HG03354 (cell line): ENCODE measurements around the gene ALDH18A1.
"Not testable (repeated sequence)": the region's sequence is repeated elsewhere in the genome, so short reads cannot be mapped to it uniquely, and the experiment has no call there.

ENCODE experiments used
- ATAC-seq: cut with Tn5 transposase; IDR thresholded peaks from one replicate; pipeline ENCODE4 v1.9.1; 2021; ENCODE audit warnings: mild to moderate bottlenecking; ENCODE audit not compliant: unreplicated experiment, poor library complexity, severe bottlenecking

ALDH18A1 gene

DNA sequence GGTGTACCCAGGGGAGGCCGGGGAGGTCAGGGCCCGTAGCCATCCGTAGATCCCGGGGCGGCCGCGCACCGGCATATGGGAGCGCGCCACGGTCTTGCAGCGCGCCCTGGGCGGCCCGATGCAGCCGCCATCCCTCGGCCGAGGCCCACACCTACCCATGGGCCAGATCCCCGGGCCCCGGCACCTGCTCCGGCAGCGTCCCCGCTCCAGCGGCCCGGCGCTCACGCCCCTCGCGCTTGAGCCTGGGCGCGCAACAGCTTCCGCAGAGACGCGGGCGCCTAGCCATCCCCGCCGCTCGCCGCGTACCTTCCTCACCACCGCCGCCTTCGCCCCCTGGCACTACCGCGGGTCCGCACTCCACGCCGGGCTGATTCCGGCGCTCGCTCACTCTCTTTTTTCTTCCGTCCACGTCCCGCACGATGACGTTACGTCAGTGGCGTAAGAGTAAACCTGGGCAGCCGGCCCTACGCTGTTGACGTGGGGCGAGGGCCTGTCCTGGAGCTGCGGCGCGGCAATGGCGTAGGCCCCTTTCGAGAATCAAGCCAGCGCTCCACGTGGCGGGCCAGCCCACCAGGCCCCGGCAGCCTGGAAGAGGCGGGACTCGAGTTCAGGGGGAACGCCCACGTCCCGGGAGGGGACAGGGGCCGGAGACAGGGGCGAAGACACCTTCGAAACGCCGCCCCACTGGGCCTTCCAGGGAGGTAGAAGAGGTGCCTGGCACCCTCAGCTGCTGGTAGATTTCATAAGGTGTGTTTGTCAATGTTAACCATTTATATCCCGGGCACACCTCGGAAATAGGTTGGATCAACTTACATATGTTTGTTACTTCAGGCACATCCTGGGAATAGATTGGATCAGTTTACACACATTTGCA, at the start of gene ALDH18A1:
TSS of gene ALDH18A1 (minus strand) at position 421 of the 874 bp plus-strand sequence. CDS start 3,334 bp downstream, outside the sequence.
- ATAC-seq = peak; percentile 92

DNA sequence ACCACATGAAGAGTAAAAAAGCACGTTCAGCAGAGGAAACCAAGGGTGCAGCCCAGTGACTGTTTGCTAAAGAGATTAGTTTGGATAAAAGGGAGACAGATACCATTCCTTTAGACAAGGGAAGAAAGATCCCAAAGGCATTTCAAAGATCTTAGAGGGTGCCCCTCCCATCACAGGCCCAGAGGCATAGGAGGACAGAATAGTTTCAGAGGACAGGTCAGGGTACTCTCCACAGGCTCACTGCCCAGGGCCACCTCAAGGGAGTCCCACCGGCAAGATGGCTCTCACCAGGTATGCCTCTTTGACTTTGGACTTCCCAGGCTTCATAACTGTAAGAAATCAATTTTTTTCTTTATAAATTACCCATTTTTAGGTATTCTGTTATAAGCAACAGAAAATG, 41.9 kb upstream of the ALDH18A1 start:
- ATAC-seq = no peak

DNA sequence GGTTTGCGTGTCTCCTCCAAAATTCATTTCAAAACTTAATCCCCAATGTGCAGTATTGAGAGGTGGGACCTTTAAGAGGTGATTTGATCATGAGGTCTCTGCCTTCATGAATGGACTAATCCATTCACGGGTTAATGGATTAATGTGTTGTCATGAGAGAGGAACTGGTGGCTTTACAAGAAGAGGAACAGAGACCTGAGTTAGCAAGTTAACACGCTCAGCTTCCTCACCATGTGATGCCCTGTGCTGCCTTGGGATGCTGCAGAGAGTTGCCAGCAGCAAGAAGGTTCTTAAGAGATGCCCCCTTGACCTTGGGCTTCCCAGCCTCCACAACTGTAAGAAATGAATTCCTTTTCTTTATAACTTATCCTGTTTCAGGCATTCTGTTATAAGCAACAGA, 40.9 kb upstream of the ALDH18A1 start:
- no peak for ATAC-seq

DNA sequence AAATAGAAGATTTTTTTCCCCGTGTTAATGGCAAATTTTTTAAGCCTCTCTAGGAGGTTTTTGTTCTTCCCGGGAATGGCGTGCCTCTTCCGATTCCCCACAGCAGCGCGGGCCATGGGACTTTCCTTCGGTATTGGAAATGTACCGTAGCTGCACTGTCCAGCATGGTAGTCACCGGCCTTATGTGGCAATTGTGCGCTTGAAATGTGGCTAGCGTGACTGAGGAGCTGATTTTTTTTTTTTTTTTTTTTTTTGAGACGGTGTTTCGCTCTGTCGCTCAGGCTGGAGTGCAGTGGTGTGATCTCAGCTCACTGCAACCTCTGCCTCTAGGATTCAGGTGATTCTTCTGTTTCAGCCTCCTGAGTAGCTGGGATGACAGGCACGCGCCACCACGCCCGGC, 38.2 kb upstream of the ALDH18A1 start:
- no peak for ATAC-seq

DNA sequence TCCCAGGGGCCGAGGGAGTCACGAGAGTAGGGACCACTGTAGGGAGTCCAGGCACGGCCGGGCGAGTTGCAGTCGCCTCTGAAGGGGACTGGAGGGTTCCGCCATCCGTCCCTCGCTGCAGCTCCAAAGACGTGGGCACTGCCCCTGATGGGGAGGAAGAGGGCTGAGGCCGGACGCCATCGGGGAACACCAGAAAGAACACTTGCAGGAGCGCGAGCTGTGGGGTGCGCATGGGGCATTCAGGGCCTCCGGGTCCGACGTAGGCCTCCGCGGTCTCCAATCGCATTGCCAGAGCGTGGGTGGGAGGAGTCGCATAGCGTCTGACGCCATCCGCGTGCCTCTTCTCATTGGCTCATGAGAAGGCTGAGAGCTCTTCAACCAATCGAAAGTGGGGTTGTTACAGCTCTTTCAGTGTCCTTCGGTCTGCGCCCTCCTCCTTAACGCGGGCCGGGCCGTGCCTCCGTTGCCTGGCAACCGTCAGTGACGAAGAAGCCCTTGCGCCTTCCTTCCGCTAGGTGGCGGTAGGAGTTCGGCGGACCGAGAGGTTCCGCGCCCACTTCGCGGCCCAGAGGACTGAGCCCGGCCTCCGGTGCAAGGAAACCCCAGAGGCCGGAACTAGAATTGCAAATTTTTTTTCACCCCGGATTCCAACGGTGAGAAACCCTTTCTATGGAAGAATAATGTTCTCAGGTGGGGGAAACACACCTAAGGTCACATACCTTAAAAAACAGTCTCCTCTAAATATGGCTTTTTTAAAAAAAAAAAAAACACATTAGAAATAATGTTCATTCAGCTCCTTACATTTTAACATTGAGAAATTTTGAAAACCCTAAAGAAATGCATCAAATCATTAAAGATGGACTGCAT, 37.4 kb upstream of the ALDH18A1 start, which contains the start of gene TCTN3:
TSS of gene TCTN3 (minus strand) at position 260 of the 867 bp plus-strand sequence. CDS start at position 232, 28 bp downstream.
- peak; percentile 99 for ATAC-seq

DNA sequence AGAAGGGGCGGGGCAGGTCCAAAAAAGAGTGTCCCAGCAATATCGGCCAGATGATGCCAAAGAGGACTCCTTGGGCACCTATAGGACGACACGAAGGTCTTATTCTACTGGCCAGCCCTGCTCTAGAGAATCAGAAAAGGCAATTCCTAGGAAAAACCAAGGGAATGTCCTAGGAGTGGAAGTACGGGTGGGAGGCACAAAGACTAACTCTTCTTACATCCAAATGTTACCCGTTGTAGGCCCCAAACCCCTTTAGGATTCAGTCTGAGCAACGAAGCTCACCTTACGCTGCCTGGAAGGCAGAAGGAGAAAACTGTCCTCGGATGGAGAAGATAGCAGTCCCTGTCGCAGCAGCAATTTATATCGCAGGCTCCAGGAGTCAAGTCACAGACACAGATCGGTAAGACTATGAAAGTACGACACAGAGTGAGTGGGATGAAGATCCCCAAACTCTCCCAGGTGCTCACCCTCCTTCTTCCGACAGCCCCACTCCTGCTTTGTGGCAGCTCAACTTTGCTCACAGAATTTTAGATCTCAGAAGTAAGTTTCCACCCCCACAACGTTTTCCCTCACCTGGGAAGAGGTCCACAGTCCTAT, 36.7 kb upstream of the ALDH18A1 start:
- ATAC-seq = no peak

DNA sequence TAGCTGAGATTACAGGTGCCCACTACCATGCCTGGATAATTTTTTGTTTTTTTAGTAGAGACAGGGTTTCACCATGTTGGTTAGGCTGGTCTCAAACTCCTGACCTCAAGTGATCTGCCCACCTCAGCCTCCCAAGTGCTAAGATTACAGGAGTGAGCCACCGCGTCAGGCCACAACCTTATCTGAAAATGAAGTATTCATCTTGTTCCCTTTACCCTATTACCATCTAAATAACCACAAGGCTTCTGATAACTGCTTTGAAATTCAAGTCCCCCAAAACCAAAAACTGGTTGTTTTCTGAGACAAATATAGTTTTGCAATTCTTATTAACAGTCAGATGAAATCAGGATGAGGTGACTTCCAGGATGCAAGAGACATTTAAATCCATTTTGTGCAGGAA, 34.8 kb upstream of the ALDH18A1 start:
- ATAC-seq = no peak

DNA sequence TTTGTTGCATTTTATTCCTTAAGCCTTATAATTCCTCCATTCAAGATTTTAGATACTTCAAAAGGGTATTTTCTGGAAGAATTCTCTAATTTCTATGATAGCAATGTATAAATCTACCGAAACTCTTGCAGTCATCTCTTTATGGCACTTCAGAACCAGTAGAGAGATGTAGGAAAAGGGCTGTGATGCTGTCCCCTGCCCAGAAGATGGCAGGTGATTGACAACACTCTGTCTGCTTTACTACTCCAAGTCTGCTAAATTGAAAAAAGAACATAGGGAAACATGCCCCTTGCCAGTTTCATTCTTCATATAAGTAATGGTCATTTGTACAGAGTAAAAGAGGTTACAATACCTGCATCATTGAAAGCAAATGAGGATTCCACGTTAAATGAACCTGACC, 32.1 kb upstream of the ALDH18A1 start:
- no peak for ATAC-seq

DNA sequence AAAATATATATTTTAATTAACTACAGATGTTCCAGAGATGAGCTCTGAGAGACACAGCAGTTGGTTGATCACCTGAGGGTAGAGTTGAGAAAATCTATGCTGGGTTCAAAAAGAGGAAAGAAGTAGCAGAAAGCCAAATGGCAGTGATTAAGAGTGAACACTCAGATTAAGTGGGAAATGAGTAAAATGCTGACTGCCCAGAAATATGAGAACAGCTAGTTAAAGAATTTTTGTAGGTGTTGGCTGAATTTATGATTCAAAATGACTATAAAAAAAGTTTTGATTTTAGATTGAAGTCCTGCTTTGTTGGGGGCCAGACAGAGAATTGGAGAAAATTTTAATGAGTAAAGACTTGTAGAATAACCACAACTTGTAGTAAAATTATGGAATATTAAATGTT, 27.5 kb upstream of the ALDH18A1 start:
- ATAC-seq = no peak

DNA sequence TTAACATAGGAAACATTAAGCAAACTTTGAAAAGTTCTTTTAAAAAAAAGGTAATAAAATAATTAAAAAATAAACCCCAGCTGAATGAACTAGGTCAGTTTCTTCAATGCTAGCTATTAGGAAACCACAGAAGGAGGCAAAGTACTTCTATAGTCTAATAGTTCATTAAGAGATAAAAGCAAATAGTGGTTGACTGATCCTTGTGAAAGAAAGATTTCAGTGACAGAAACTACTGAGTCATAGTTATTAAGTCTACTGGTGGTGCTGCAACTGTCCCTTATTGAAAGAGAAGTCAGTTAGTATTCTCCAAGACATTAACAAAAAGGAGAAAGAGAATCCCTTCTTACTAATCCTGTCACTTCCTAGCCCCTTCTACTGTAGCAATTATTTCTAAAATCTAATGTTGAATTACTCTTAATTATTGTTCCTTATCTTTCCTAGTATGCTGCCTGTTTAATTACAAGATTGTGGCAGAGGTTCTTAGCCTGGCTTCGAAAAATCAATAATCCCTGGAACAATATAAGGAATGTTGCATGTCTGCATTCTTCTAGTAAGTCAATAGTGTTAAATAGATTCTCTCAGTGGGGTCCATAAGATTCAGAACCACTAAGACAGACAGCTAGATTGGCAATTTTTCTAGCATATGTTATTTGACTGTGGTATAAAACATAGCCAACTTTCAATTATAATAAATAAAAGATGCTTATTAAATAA, 19.0 kb upstream of the ALDH18A1 start:
- ATAC-seq = no peak

DNA sequence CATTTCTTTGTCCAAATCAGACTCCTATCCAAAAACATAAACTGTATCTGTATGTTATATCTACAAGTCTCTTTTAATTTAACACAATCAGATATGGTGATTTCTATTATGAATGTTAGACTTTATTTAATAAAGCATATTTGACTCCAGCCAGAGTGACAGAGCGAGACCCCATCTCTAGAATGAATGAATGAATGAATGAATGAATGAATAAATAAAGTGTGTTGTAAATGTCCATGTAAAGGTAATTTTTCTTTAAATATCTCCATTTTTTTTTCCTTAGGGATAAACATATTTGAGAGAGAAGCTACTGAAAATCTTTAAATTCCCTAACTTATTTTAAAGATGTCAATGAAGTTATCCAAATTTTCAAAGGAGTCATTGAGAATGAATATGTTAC, 18.1 kb upstream of the ALDH18A1 start:
- no peak for ATAC-seq

DNA sequence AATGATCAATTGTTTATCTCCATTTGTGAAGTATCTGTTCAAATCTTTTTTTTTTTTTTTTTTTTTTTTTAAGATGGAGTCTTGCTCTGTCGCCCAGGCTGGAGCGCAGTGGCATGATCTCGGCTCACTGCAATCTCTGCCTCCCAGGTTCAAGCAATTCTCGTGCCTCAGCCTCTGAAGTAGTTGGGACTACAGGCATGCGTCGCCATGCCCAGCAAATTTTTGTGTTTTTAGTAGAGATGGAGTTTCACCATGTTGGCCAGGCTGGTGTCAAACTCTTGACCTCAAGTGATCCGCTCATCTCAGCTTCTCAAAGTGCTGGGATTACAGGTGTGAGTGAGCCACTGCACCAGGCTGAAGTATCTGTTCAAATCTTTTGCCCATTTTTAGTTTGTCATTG, 16.1 kb upstream of the ALDH18A1 start:
- ATAC-seq = not testable (repeated sequence)

DNA sequence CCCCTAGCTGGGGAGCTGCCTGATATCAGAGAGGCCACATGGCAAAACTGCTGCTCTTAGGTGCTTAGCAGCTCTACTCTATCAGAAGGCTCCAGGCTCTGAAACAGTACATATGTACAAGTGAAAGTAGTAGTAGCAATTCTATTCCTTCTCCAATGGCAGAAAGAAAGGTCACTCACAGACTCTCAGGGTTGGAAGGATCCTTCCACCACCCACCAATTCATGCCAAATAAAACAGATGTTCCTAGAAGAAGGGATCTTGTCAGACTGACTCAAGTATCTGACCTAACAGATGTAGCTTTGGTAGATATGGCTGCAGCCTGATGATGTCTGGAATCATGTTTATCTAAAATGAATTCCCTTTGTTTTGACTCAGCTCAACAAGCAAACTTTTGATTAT, 8.0 kb upstream of the ALDH18A1 start:
- ATAC-seq = no peak

DNA sequence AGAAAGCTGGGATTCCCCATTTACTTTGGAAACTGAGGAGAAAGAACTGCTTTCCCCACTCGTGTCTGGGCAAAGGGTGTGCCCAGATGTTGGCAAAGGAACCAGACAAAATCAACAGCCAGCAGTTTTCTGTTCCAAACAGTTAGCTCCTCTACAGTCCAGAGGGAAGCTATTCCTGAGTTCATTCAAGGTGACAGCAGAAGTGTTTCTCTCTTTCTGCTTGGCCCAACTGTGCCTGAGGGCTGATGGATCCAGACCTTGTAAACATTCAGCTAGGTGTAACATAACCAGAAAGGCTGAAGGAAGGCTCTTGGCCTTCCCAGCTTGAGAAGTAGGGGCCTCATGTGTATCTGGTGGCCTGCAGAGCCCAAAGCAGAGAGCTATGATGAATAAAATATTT, 7.0 kb upstream of the ALDH18A1 start:
- no peak for ATAC-seq

DNA sequence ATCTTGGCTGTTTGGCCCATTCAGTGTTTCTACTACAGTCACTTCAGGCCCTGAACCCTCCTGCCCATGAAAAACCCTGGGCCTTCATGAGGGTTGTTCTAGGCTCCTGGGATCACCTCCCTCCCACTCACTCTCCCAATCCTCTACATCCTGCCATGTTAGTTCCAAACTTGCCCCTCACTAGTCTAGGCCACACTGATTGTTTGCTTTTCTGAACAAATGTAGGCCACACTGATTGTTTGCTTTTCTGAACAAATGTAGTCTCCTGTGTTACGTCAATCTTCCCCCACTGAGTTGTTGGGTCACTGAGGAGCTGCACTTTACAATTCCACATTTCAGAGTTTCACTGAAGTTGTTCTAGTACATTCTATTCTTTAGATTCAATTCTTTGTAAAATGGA, 5.3 kb upstream of the ALDH18A1 start:
- no peak for ATAC-seq

DNA sequence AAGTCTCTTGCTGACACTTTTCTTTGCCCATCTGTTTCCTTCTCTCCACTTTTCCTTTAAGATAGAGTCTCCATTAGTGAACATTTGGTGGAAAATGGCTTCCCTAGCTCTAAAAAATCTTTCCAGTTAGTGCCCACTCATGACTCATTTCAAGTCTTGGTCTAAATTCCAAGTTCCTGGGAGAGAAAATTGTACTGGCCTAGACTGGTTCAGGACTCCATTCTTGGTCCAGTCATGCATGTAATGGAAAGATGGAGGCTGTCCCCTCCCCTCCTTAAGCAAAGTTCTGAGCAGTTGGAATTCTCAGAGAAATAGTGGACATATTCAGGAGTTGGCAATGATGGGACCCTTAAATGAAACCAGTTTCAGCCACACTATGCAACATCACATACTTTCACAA, 3.8 kb upstream of the ALDH18A1 start:
- ATAC-seq = no peak

DNA sequence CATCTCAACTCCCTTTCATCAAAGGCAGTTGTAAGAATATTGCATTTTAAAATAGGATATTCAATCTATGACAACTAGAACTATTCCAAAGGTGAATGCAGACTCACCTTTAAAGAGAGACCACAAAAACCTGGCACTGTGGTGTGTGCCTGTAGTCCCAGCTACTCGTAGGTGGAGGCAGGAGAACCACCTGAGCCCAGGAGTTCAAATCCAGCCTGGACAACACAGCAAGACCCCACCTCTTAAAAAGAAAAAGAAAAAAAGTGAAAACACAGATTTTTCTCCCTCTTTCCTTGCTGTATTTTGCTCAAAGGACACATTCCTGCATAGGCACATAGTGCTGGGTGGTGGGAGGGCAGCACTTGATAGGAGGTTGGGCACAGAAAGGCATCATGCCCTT, 739 bp upstream of the ALDH18A1 start:
- no peak for ATAC-seq

DNA sequence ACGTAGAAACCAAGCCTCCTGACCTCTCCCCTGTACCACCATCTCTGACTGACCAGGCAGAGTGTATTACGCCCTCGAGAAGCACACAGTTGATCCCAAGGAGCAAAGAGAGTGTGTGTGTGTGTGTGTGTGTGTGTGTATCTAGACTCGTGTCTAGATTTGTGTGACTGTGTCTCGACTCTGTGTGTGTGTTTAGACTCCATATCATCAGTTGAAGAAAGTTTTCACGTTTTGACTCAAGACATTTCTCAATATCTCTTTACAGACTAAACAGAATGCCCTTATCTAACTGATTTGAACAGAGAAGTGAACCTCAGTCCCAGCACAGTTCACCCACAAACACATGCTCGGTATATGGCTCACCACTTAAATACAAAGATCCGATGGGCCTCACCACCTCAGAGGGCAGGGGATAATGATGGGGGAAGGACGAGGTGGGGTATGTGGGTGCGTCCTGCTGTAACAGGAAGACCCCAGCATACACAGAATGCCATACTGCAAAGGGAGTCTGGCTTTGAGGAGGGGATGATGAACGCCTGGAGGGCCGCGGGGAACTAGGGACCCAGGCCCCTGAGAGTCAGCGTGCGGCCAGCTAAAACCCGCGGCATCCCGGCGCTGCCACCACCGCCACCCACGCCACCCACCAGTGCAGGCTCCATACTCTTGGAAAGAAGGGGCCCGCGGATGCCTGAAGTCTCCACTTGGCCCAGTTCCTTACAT, 780 bp downstream of the ALDH18A1 start:
- ATAC-seq = peak; percentile 21

DNA sequence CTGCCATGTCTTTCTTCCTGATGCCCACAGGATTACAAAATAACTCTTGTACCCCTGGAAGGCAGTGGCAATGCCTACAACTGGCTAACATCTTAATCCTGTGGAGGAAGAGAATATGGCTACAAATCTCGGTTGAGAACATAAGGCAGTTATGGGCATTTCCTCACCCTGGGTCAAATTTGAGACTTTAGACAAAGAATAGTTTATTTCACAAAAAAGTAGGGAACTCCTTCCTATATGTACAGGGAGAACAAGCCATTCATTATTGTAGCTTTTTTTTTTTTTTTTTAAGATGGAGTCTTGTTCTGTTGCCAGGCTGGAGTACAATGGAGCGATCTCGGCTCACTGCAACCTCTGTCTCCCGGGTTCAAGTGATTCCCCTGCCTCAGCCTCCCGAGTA, 2.6 kb downstream of the ALDH18A1 start:
- ATAC-seq = no peak
